HEK293 (cell line): Measurements from ENCODE around the gene AFF3.

ENCODE experiments used
- CTCF ChIA-PET: fragments of 350-600 bp; formaldehyde crosslinking; extraction: SDS; loops from one replicate; lab custom pipeline; 2021; ENCODE audit warnings: antibody characterized with exemption; lab: Yijun Ruan, JAX
- POLR2A ChIA-PET: fragments of 300-600 bp; formaldehyde crosslinking; extraction: SDS; loops from one replicate; lab custom pipeline; 2020; ENCODE audit warnings: antibody characterized with exemption, inconsistent platforms; lab: Yijun Ruan, JAX
- H3K27ac ChIP-seq: fragments of 200-500 bp; sonication (Bioruptor generic); 2 replicates; pipeline ENCODE4 v1.5.1; 2014; ENCODE audit warnings: low read depth, low read length, control low read depth, inconsistent platforms; ENCODE audit errors: extremely low read depth
- H3K36me3 ChIP-seq, 2 experiments: fragments of 200-500 bp in 1 of 2; sonication (Bioruptor generic) in 1 of 2; 1 replicate in 1 of 2; 2 replicates in 1 of 2; pipeline ENCODE4 v1.5.1; 2014 to 2017; ENCODE audit warnings: inconsistent platforms in 2 of 2, low read length in 2 of 2; ENCODE audit not compliant: control insufficient read depth in 2 of 2, insufficient read depth in 1 of 2
- H3K4me1 ChIP-seq: fragments of 200-500 bp; sonication (Bioruptor generic); 2 replicates; pipeline ENCODE4 v1.5.1; 2014; ENCODE audit warnings: mild to moderate bottlenecking, low read length, inconsistent platforms; ENCODE audit not compliant: control insufficient read depth, insufficient read depth
- H3K4me3 ChIP-seq: 2 replicates; pipeline ENCODE4 v1.5.1; 2011; ENCODE audit warnings: low read depth, mild to moderate bottlenecking, control low read depth, low read length, moderate library complexity
- H3K9me3 ChIP-seq: fragments of 200-500 bp; sonication (Bioruptor generic); 2 replicates; pipeline ENCODE4 v1.5.1; 2014; ENCODE audit warnings: low read depth, low read length, inconsistent platforms; ENCODE audit not compliant: control insufficient read depth, insufficient read depth
- ATF2 ChIP-seq: fragments of 450-650 bp; formaldehyde crosslinking; IDR thresholded peaks from 2 replicates; pipeline ENCODE4 v1.5.1; 2016; ENCODE audit warnings: missing biosample characterization, missing genetic modification characterization, low read depth
- CTCF ChIP-seq: fragments of 450-650 bp; formaldehyde crosslinking; IDR thresholded peaks from 2 replicates; pipeline ENCODE4 v1.5.1; 2016; ENCODE audit warnings: missing biosample characterization, missing genetic modification characterization
- GLIS1 ChIP-seq: fragments of 450-650 bp; formaldehyde crosslinking; IDR thresholded peaks from 2 replicates; pipeline ENCODE4 v1.5.1; 2016; ENCODE audit warnings: missing biosample characterization, missing genetic modification characterization
- KLF16 ChIP-seq: fragments of 450-650 bp; formaldehyde crosslinking; IDR thresholded peaks from 2 replicates; pipeline ENCODE4 v1.5.1; 2017; ENCODE audit warnings: missing biosample characterization, missing genetic modification characterization
- SCRT1 ChIP-seq: fragments of 450-650 bp; formaldehyde crosslinking; IDR thresholded peaks from 2 replicates; pipeline ENCODE4 v1.5.1; 2016; ENCODE audit warnings: missing biosample characterization, missing genetic modification characterization, borderline replicate concordance
- SP7 ChIP-seq: fragments of 450-650 bp; formaldehyde crosslinking; IDR thresholded peaks from 2 replicates; pipeline ENCODE4 v1.5.1; 2016; ENCODE audit warnings: missing biosample characterization, missing genetic modification characterization
- ZIC2 ChIP-seq: fragments of 450-650 bp; formaldehyde crosslinking; IDR thresholded peaks from 2 replicates; pipeline ENCODE4 v1.5.1; 2016; ENCODE audit warnings: missing biosample characterization, missing genetic modification characterization
- ZNF146 ChIP-seq: fragments of 450-650 bp; formaldehyde crosslinking; IDR thresholded peaks from 2 replicates; pipeline ENCODE4 v1.5.1; 2016; ENCODE audit warnings: missing biosample characterization, missing genetic modification characterization
- ZNF155 ChIP-seq: fragments of 450-650 bp; formaldehyde crosslinking; IDR thresholded peaks from 2 replicates; pipeline ENCODE4 v1.5.1; 2016; ENCODE audit warnings: missing biosample characterization, missing genetic modification characterization
- ZNF239 ChIP-seq: fragments of 450-650 bp; formaldehyde crosslinking; IDR thresholded peaks from 2 replicates; pipeline ENCODE4 v1.5.1; 2016; ENCODE audit warnings: missing biosample characterization, missing genetic modification characterization
- ZNF350 ChIP-seq: fragments of 450-650 bp; formaldehyde crosslinking; IDR thresholded peaks from 2 replicates; pipeline ENCODE4 v1.5.0; 2017; ENCODE audit warnings: missing biosample characterization, mild to moderate bottlenecking, missing genetic modification characterization
- ZNF354C ChIP-seq: fragments of 450-650 bp; formaldehyde crosslinking; IDR thresholded peaks from 2 replicates; pipeline ENCODE4 v1.5.1; 2016; ENCODE audit warnings: missing biosample characterization, missing genetic modification characterization, low read depth, borderline replicate concordance
- ZNF529 ChIP-seq: fragments of 450-650 bp; formaldehyde crosslinking; IDR thresholded peaks from 2 replicates; pipeline ENCODE4 v1.5.1; 2017; ENCODE audit warnings: missing genetic modification characterization, missing biosample characterization; ENCODE audit not compliant: insufficient replicate concordance
- ZNF530 ChIP-seq: fragments of 450-650 bp; formaldehyde crosslinking; IDR thresholded peaks from 2 replicates; pipeline ENCODE4 v1.5.1; 2016; ENCODE audit warnings: low read depth, missing biosample characterization, missing genetic modification characterization
- ZNF561 ChIP-seq: fragments of 450-650 bp; IDR thresholded peaks from 2 replicates; pipeline ENCODE4 v1.5.1; 2018; ENCODE audit warnings: missing biosample characterization, missing genetic modification characterization, borderline replicate concordance
- ZNF610 ChIP-seq: fragments of 450-650 bp; formaldehyde crosslinking; IDR thresholded peaks from 2 replicates; pipeline ENCODE4 v1.5.1; 2016; ENCODE audit warnings: missing biosample characterization, missing genetic modification characterization, borderline replicate concordance
- ZNF658 ChIP-seq: fragments of 450-650 bp; formaldehyde crosslinking; IDR thresholded peaks from 2 replicates; pipeline ENCODE4; 2016; ENCODE audit warnings: missing biosample characterization, missing genetic modification characterization
- ZNF837 ChIP-seq: fragments of 450-650 bp; formaldehyde crosslinking; IDR thresholded peaks from 2 replicates; pipeline ENCODE4 v1.5.1; 2016; ENCODE audit warnings: missing biosample characterization, missing genetic modification characterization
- TF ChIP-seq, protein P1 (sequence below): fragments of 450-650 bp; formaldehyde crosslinking; IDR thresholded peaks from 2 replicates; pipeline ENCODE4 v1.5.1; 2016; ENCODE audit warnings: missing biosample characterization, missing genetic modification characterization
- TF ChIP-seq, protein P2 (sequence below): fragments of 450-650 bp; formaldehyde crosslinking; IDR thresholded peaks from 2 replicates; pipeline ENCODE4 v1.5.1; 2017; ENCODE audit warnings: missing biosample characterization, missing genetic modification characterization

AFF3 gene

DNA sequence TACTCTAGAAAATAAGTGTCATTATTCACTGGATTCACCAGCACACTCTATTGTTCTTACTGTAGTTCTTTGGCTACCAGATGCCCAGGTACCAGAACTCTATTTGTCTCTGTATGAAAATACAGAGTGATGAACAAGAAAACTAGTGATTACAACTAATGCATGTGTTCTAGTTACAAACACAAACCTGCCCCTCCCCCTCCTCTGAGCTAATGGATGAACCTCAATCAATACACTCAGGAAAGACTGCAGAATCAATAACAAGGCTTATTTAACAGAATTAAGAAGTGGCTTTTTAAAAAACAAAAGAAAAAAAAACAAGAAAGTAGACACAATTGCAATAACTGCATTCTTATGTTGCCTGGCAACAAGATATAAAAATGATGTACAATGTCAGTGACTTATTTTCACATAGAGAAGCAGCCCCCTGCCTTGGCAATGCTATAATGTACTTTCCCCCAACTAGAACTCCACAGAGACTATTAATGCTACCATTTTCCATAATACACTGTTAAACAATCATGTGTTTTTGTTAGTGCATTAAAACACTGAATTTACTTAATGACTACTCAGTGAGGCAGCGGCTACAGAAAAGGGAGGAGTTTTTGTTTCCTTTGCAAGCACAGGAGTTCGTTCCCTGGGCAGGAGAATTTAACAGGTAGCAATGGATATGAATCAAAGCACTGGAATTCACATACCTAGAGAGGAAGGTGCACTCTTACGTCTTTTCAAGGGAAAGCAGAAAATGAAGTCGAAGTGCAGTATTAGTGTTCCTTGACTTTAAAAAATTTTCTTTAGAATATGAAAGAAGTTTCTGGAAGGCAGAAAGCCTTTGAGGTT is 333.8 kb downstream of the AFF3 start:
- no peak overlapping the region for H3K4me3 ChIP-seq
- TF ChIP-seq ZNF350 (no peak), ZNF530 (no peak), KLF16 (tag by site-specific recombination) (no peak), SCRT1 (tag by site-specific recombination) (no peak), SP7 (no peak), ZNF610 (tag by site-specific recombination) (no peak), GLIS1 (tag by site-specific recombination) (no peak), ZIC2 (tag by site-specific recombination) (no peak), ZNF146 (no peak), ZNF658 (tag by site-specific recombination) (no peak), ZNF354C (tag by site-specific recombination) (no peak), ZNF561 (tag by site-specific recombination) (no peak), ZNF529 (tag by site-specific recombination) (no peak), ZNF155 (tag by site-specific recombination) (no peak), ATF2 (tag by site-specific recombination) (no peak), ZNF239 (tag by site-specific recombination) (no peak)
- TF ChIP-seq, protein P1, sequence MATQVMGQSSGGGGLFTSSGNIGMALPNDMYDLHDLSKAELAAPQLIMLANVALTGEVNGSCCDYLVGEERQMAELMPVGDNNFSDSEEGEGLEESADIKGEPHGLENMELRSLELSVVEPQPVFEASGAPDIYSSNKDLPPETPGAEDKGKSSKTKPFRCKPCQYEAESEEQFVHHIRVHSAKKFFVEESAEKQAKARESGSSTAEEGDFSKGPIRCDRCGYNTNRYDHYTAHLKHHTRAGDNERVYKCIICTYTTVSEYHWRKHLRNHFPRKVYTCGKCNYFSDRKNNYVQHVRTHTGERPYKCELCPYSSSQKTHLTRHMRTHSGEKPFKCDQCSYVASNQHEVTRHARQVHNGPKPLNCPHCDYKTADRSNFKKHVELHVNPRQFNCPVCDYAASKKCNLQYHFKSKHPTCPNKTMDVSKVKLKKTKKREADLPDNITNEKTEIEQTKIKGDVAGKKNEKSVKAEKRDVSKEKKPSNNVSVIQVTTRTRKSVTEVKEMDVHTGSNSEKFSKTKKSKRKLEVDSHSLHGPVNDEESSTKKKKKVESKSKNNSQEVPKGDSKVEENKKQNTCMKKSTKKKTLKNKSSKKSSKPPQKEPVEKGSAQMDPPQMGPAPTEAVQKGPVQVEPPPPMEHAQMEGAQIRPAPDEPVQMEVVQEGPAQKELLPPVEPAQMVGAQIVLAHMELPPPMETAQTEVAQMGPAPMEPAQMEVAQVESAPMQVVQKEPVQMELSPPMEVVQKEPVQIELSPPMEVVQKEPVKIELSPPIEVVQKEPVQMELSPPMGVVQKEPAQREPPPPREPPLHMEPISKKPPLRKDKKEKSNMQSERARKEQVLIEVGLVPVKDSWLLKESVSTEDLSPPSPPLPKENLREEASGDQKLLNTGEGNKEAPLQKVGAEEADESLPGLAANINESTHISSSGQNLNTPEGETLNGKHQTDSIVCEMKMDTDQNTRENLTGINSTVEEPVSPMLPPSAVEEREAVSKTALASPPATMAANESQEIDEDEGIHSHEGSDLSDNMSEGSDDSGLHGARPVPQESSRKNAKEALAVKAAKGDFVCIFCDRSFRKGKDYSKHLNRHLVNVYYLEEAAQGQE (tag by site-specific recombination) = no peak
- TF ChIP-seq, protein P2, sequence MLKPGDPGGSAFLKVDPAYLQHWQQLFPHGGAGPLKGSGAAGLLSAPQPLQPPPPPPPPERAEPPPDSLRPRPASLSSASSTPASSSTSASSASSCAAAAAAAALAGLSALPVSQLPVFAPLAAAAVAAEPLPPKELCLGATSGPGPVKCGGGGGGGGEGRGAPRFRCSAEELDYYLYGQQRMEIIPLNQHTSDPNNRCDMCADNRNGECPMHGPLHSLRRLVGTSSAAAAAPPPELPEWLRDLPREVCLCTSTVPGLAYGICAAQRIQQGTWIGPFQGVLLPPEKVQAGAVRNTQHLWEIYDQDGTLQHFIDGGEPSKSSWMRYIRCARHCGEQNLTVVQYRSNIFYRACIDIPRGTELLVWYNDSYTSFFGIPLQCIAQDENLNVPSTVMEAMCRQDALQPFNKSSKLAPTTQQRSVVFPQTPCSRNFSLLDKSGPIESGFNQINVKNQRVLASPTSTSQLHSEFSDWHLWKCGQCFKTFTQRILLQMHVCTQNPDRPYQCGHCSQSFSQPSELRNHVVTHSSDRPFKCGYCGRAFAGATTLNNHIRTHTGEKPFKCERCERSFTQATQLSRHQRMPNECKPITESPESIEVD (tag by site-specific recombination) = no peak
- CTCF ChIA-PET = no interaction called here
- POLR2A ChIA-PET = no interaction called here
- H3K4me1 ChIP-seq = no peaks in the 10 kb centered on the region
- no peaks in the 10 kb centered on the region for H3K9me3 ChIP-seq
- no peaks in the 10 kb centered on the region for H3K36me3 ChIP-seq
- no peak overlapping the region for H3K27ac ChIP-seq

- CTCF ChIA-PET = no interaction called here
- Histone ChIP-seq H3K27ac (no peak overlapping the region), H3K36me3 (no peaks in the 10 kb centered on the region), H3K4me1 (0 out of 2 replicates have a peak, but pooled peaks cover 1% of the 10 kb centered on the region), H3K9me3 (no peaks in the 10 kb centered on the region), H3K4me3 (no peak overlapping the region)
- POLR2A ChIA-PET = no interaction called here
- TF ChIP-seq ZNF837 (no peak), CTCF (no peak)
These were observed 335.6 kb downstream of the AFF3 start for GRCh38 chr2:99806758-99807157.
